Hepatocyte (in vitro differentiated cells): ENCODE results near the gene ZFAND5. TPM values are rescaled to one million over a fixed set of nuclear protein-coding genes. Genes with fewer than 3 reads are reported as not detected.

Experiments used
- DNase-seq: peaks from one replicate; pipeline ENCODE4 v3.0.0-alpha.2; 2016; ENCODE audit warnings: low spot score
- H2AFZ ChIP-seq: fragments of 200-600 bp; sonication (generic); 2 replicates; pipeline ENCODE4 v1.6.0; 2016; ENCODE audit warnings: antibody characterized with exemption, mild to moderate bottlenecking
- H3K27ac ChIP-seq: fragments of 200-600 bp; sonication (generic); 2 replicates; pipeline ENCODE4 v1.5.1; 2016; ENCODE audit warnings: mild to moderate bottlenecking
- H3K27me3 ChIP-seq: fragments of 200-600 bp; sonication (generic); 2 replicates; pipeline ENCODE4 v1.6.1; 2016
- H3K36me3 ChIP-seq: fragments of 200-600 bp; sonication (generic); replicated peaks from 2 replicates; pipeline ENCODE4 v1.5.1; 2016; ENCODE audit warnings: low read depth; ENCODE audit not compliant: insufficient read depth
- H3K4me1 ChIP-seq: fragments of 200-600 bp; sonication (generic); 2 replicates; pipeline ENCODE4 v1.5.1; 2016; ENCODE audit warnings: mild to moderate bottlenecking, moderate library complexity; ENCODE audit not compliant: insufficient read depth
- H3K4me2 ChIP-seq: fragments of 200-600 bp; sonication (generic); 2 replicates; pipeline ENCODE4 v1.6.0; 2016
- H3K4me3 ChIP-seq: fragments of 200-600 bp; sonication (generic); 2 replicates; pipeline ENCODE4 v1.5.1; 2016; ENCODE audit warnings: mild to moderate bottlenecking
- H3K79me2 ChIP-seq: fragments of 200-600 bp; sonication (generic); 2 replicates; pipeline ENCODE4 v1.6.0; 2017; ENCODE audit warnings: mild to moderate bottlenecking
- H3K9me2 ChIP-seq: fragments of 200-600 bp; sonication (generic); replicated peaks from 2 replicates; pipeline ENCODE4 v1.6.0; 2017; ENCODE audit warnings: mild to moderate bottlenecking; ENCODE audit not compliant: insufficient read depth
- H3K9me3 ChIP-seq: fragments of 200-600 bp; sonication (generic); 2 replicates; pipeline ENCODE4 v1.5.1; 2016; ENCODE audit warnings: low read depth, mild to moderate bottlenecking
- H4K20me1 ChIP-seq: fragments of 200-600 bp; sonication (generic); 2 replicates; pipeline ENCODE4 v1.6.0; 2016; ENCODE audit warnings: mild to moderate bottlenecking; ENCODE audit not compliant: insufficient read depth, poor library complexity, severe bottlenecking
- EZH2 ChIP-seq: fragments of 200-600 bp; sonication (generic); IDR thresholded peaks from 2 replicates; pipeline ENCODE4 v1.6.1; 2016; ENCODE audit warnings: antibody characterized with exemption, mild to moderate bottlenecking, borderline replicate concordance
- EZH2phosphoT487 ChIP-seq: fragments of 200-600 bp; sonication (generic); IDR thresholded peaks from one replicate; pipeline ENCODE4 v1.6.1; 2018; ENCODE audit warnings: antibody characterized with exemption, mild to moderate bottlenecking, low read depth, moderate library complexity; ENCODE audit not compliant: unreplicated experiment, severe bottlenecking
- WGBS: methylation state at CpG from one replicate; pipeline ENCODE4 v1.1.6; 2016; ENCODE audit warnings: low lambda C conversion rate; ENCODE audit errors: missing lambda C conversion rate; 5-methylcytosine and 5-hydroxymethylcytosine counted together
- polyA plus RNA-seq: library from polyadenylated mRNA; unstranded; fragments of >200 nt; fragmentation: Nextera tagmentation; extraction: Ambion mirVana; gene quantifications from 2 replicates; pipeline ENCODE4 v1.2.1, GENCODE V29; 2016
- total RNA-seq: library from RNA; depleted of rRNA; stranded (reverse); fragments of >200 nt; gene quantifications from 2 replicates; pipeline ENCODE4 v1.2.3, GENCODE V29; 2014
- TF ChIP-seq, protein P1 (sequence below): fragments of 200-600 bp; sonication (generic); IDR thresholded peaks from 2 replicates; pipeline ENCODE4 v1.5.1; 2016; ENCODE audit warnings: antibody characterized with exemption, mild to moderate bottlenecking; ENCODE audit not compliant: poor library complexity

Gene ZFAND5
- total and polyA plus RNA-seq, 2 experiments from 2014 or later = 208 to 288 TPM

DNA sequence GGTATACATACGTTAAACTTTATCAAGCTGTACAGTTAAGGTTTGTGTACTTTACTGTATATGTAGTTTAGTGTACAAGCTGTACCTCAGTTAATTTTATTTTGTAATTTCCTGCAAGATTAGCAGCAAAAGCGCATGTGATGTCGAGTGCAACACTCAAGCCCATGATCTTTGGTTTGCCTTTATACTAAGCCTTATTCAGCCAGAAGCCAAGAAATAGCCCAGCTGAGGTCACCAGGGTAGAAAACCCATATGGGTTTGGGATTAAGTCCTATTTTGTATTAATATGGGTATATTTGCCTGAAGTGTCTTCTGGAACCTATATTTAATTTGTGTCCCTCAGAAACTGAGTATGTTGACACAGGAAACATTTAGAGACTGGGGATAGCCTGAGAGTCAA lies 59.3 kb downstream of the ZFAND5 start:
- Histone ChIP-seq H3K4me3 (no peak overlapping the region), H3K9me2 (no peaks in the 10 kb centered on the region), H3K27me3 (no peaks in the 10 kb centered on the region), H3K79me2 (no peaks in the 10 kb centered on the region), H3K27ac (peak overlapping the region; percentile 84), H3K9me3 (no peaks in the 10 kb centered on the region), H4K20me1 (no peaks in the 10 kb centered on the region), H3K36me3 (no peaks in the 10 kb centered on the region), H2AFZ (peak overlapping the region; percentile 31), H3K4me1 (peaks cover 14% of the 10 kb centered on the region), H3K4me2 (no peak overlapping the region)
- no peak for DNase-seq
- TF ChIP-seq EZH2 = no peak
- TF ChIP-seq EZH2phosphoT487 = no peak
- TF ChIP-seq, protein P1, sequence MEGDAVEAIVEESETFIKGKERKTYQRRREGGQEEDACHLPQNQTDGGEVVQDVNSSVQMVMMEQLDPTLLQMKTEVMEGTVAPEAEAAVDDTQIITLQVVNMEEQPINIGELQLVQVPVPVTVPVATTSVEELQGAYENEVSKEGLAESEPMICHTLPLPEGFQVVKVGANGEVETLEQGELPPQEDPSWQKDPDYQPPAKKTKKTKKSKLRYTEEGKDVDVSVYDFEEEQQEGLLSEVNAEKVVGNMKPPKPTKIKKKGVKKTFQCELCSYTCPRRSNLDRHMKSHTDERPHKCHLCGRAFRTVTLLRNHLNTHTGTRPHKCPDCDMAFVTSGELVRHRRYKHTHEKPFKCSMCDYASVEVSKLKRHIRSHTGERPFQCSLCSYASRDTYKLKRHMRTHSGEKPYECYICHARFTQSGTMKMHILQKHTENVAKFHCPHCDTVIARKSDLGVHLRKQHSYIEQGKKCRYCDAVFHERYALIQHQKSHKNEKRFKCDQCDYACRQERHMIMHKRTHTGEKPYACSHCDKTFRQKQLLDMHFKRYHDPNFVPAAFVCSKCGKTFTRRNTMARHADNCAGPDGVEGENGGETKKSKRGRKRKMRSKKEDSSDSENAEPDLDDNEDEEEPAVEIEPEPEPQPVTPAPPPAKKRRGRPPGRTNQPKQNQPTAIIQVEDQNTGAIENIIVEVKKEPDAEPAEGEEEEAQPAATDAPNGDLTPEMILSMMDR = no peak
- WGBS = 91% methylated on average over 3 of the region's 3 CpGs

DNA sequence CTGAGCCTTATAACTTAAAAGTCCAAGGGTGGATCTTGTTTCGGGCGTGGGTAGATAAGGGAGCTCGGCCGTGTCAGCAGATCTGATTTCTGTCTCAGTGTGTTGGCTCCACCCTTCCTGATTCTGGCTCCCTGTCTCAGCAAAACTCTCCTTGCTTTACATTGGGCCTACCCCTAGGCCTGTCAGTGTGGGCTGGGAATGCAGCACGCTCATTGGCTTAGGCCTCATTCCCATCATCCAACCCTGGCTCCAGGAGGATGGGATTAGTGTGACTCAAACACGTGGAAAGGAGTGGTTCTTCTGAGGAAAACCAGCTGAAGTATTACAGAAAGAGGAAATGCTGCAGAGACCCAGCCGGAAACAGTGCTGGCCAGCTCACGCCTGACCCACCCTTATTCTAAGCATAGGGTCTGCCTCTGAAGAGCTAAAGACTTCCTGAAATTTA lies 59.9 kb downstream of the ZFAND5 start:
- Histone ChIP-seq H2AFZ (peak overlapping the region; percentile 31), H3K4me3 (no peak overlapping the region), H3K9me2 (no peaks in the 10 kb centered on the region), H3K4me2 (peak overlapping the region; percentile 61), H3K4me1 (peaks cover 14% of the 10 kb centered on the region), H3K9me3 (no peaks in the 10 kb centered on the region), H3K36me3 (no peaks in the 10 kb centered on the region), H4K20me1 (no peaks in the 10 kb centered on the region), H3K79me2 (no peaks in the 10 kb centered on the region), H3K27me3 (no peaks in the 10 kb centered on the region), H3K27ac (peak overlapping the region; percentile 84)
- WGBS = 34% methylated on average over 8 of the region's 8 CpGs
- DNase-seq = peak; percentile 85
- no peak for TF ChIP-seq EZH2phosphoT487
- no peak for TF ChIP-seq EZH2
- TF ChIP-seq, protein P1 = no peak

DNA sequence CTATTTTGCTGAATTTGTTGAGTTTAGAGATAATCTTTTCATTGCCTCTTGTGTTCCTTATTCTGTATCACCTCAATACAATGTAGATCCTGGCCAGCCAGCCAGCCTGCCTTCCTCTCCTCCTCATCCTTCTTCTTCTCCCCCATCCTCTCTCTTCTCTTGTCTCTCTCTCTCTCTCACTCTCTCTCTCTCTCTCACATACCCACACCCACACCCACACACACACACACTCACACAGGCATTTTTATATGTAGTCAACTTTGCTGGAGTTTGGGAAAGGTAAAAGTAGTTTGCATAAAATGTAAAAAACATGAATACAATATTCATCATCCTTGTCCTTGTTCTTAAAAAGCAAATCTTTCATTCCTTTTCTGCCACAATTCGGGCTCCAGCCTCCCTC lies 60.5 kb downstream of the ZFAND5 start:
- WGBS = 86% methylated on average over 1 of the region's 1 CpG
- peaks cover 14% of the 10 kb centered on the region for H3K4me1 ChIP-seq
- no peak overlapping the region for H3K4me3 ChIP-seq
- H3K79me2 ChIP-seq = no peaks in the 10 kb centered on the region
- no peaks in the 10 kb centered on the region for H3K36me3 ChIP-seq
- H3K27me3 ChIP-seq = no peaks in the 10 kb centered on the region
- H3K9me3 ChIP-seq = no peaks in the 10 kb centered on the region
- H3K27ac ChIP-seq = peak overlapping the region; percentile 78
- TF ChIP-seq, protein P1 = no peak
- H2AFZ ChIP-seq = no peak overlapping the region
- no peaks in the 10 kb centered on the region for H4K20me1 ChIP-seq
- H3K4me2 ChIP-seq = peak overlapping the region; percentile 61
- no peak for DNase-seq
- H3K9me2 ChIP-seq = no peaks in the 10 kb centered on the region

Other genes starting within 250 kb of the ZFAND5 start
- gene GDA, start 215.8 kb downstream of the ZFAND5 start, total RNA-seq = 23.6 and 28.5 TPM in 2 replicates
- 9.3 and 14.4 TPM in 2 replicates for gene GDA, start 215.8 kb downstream of the ZFAND5 start, polyA plus RNA-seq
- gene TMC1, start 156.4 kb upstream of the ZFAND5 start, total RNA-seq = 0.20 TPM in 1 of 2 replicates, not detected in the other
- 0.23 TPM in 1 of 2 replicates, not detected in the other for gene TMC1, start 156.4 kb upstream of the ZFAND5 start, polyA plus RNA-seq